ENCODE measurements around the gene XBP1. TPM values are rescaled to one million over a fixed set of nuclear protein-coding genes. Genes with fewer than 3 reads are reported as not detected.

Gene XBP1
- total and polyA plus RNA-seq, 2 of the 8 experiments (the other 6 are each of a cell fraction or from before 2014, with no cell fraction given), result 99.8 to 131 TPM

GRCh38 chr22:28837640-28838039 lies 37.3 kb upstream of the XBP1 start:
- Histone ChIP-seq H3K4me1 (replicated peaks in 1 of 4; ENCODE audit: control insufficient read depth in 3 of 4, insufficient read depth in 4 of 4, low read length in 3 of 4) (no peaks in the 10 kb centered on the region), H3K9me3 (ENCODE audit: insufficient read depth in 2 of 2, low read depth in 1 of 2, low read length in 1 of 2) (no peaks in the 10 kb centered on the region), H2BK15ac (ENCODE audit: low read length) (no peak overlapping the region), H3K4ac (replicated peaks; ENCODE audit: insufficient read length, low read depth, low read length) (no peak overlapping the region), H2AFZ (ENCODE audit: low read length) (no peak overlapping the region), H4K91ac (replicated peaks; ENCODE audit: insufficient read length, low read length) (no peak overlapping the region), H4K5ac (ENCODE audit: insufficient read length, low read depth, low read length) (no peak overlapping the region), H3K27me3 (replicated peaks in 1 of 4; ENCODE audit: control insufficient read depth in 3 of 4, extremely low read depth in 1 of 4, insufficient read depth in 3 of 4, low read length in 3 of 4) (no peaks in the 10 kb centered on the region), H2AK5ac (ENCODE audit: low read depth, low read length) (no peak overlapping the region), H2BK120ac (replicated peaks; ENCODE audit: low read depth, low read length) (no peak overlapping the region), H2BK5ac (ENCODE audit: low read depth, low read length) (no peak overlapping the region), H3K56ac (replicated peaks; ENCODE audit: insufficient read length, low read depth, low read length) (no peak overlapping the region), H3K79me1 (ENCODE audit: low read depth, low read length) (no peaks in the 10 kb centered on the region), H2BK12ac (ENCODE audit: low read depth, low read length) (no peak overlapping the region), H3K23me2 (ENCODE audit: low read depth, low read length) (no peaks in the 10 kb centered on the region), H4K8ac (ENCODE audit: extremely low read depth, insufficient read depth, low read length) (no peak overlapping the region), H3K9ac (replicated peaks in 1 of 4; ENCODE audit: extremely low read depth in 1 of 4, low read depth in 3 of 4, low read length in 3 of 4) (no peak overlapping the region), H3K36me3 (ENCODE audit: control insufficient read depth in 2 of 4, insufficient read depth in 4 of 4, low read length in 3 of 4) (no peaks in the 10 kb centered on the region), H3K23ac (ENCODE audit: insufficient read length) (no peak overlapping the region), H3K79me2 (ENCODE audit: control insufficient read depth in 1 of 2, insufficient read depth in 2 of 2, low read length in 2 of 2) (no peaks in the 10 kb centered on the region), H3K4me2 (ENCODE audit: insufficient read depth in 1 of 2, low read depth in 2 of 2, low read length in 2 of 2) (no peak overlapping the region), H4K20me1 (replicated peaks in 1 of 2; ENCODE audit: control insufficient read depth in 1 of 2, insufficient read depth in 2 of 2, low read length in 2 of 2) (peaks cover 0 to 2% of the 10 kb centered on the region in 2 experiments), H2BK20ac (ENCODE audit: low read length) (no peak overlapping the region), H3K18ac (ENCODE audit: extremely low read depth, low read length) (no peak overlapping the region), H3K27ac (ENCODE audit: low read depth, low read length) (no peak overlapping the region), H3K14ac (ENCODE audit: insufficient read length) (no peak overlapping the region), H3K4me3 (ENCODE audit: extremely low read depth in 1 of 4, insufficient read depth in 2 of 4, low read depth in 3 of 4, low read length in 4 of 4) (no peak overlapping the region)
- 90% methylated on average over 6 of the region's 6 CpGs; no CpG with 5 or more reads in 1 of the 2 experiments for WGBS, 2 experiments (ENCODE audit: extremely low coverage in 1 of 2, insufficient coverage in 1 of 2, insufficient read length in 1 of 2, insufficient replicate concordance in 2 of 2, low coverage in 1 of 2, low lambda C conversion rate in 2 of 2, missing lambda C conversion rate in 1 of 2)
- ChIA-PET CTCF (ENCODE audit: partially characterized antibody) (interaction anchor here (0.9 to 2.7 kb wide), 4 partner anchors 8 to 233 kb away, joined by 3 to 11 read pairs (median 6); no protein-coding TSS in a partner anchor), POLR2A (ENCODE audit: partially characterized antibody) (interaction anchor here (0.5 to 0.9 kb wide), 3 partner anchors 10 to 288 kb away, joined by 3 to 5 read pairs (median 4); no protein-coding TSS in a partner anchor)
- no peak for DNase-seq (ENCODE audit: low read depth in 1 of 2, low spot score in 2 of 2)
- TF ChIP-seq USF2 (IDR thresholded peaks at IDR 0.05; ENCODE audit: low read length) (no peak), HDAC6 (IDR thresholded peaks at IDR 0.05; ENCODE audit: low read depth, low read length) (no peak), SIN3A (conservative IDR thresholded peaks at IDR 0.05 in 1 of 2, IDR thresholded peaks at IDR 0.05 in 1 of 2; ENCODE audit: low read depth in 1 of 2, low read length in 2 of 2) (no peak), SP2 (IDR thresholded peaks at IDR 0.05; ENCODE audit: low read length) (no peak), SAP30 (IDR thresholded peaks at IDR 0.05; ENCODE audit: insufficient read depth, insufficient replicate concordance, low read length) (no peak), ATF3 (IDR thresholded peaks at IDR 0.05; ENCODE audit: insufficient read depth, low read depth, low read length) (no peak), SUZ12 (IDR thresholded peaks at IDR 0.05; ENCODE audit: low read length) (no peak), SIRT6 (IDR thresholded peaks at IDR 0.05; ENCODE audit: low read length) (no peak), GTF2F1 (IDR thresholded peaks at IDR 0.05; ENCODE audit: borderline replicate concordance, low read depth, low read length) (no peak), POU5F1 (IDR thresholded peaks at IDR 0.05; ENCODE audit: low read depth, low read length) (no peak)
- FAIRE-seq, result no peak

Data from H1 (cell line).